Hematopoietic multipotent progenitor cell treated with erythropoietin and hydrocortisone succinate and interleukin-3 and kit ligand, for 8 days (in vitro differentiated cells): ENCODE measurements around the gene FAM177B.
A peak's percentile ranks its signal among the peaks of the same experiment; 100 is the strongest.
"Not testable (repeated sequence)": the region's sequence is repeated elsewhere in the genome, so short reads cannot be mapped to it uniquely, and the experiment has no call there.

Experiments
- DNase-seq: peaks from one replicate; pipeline ENCODE4 v3.0.0-alpha.2; 2015

Gene FAM177B

GRCh38 chr1:222741630-222742457, 4.8 kb downstream of the FAM177B start:
- DNase-seq = not testable (repeated sequence)

GRCh38 chr1:222749927-222750326, 12.9 kb downstream of the FAM177B start:
- DNase-seq = no peak

DNA sequence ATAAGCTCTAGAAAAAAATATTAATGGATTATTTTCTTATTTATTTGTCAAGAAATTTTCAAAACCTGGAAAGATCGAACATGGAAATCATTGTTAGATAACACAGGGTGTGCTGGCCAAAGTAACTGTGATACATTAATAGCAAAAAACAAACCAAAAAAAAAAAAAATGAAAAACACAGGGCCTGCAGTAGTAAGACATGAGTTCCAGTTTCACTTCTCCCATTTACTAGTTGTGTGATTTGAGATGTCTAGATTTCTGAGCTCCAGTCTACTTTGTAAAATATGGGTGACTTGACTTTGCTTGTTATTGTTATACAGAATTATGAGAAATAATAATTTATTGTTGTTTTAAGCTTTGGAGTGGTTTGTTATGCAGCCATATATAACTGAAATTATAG, 13.6 kb downstream of the FAM177B start:
- no peak for DNase-seq

DNA sequence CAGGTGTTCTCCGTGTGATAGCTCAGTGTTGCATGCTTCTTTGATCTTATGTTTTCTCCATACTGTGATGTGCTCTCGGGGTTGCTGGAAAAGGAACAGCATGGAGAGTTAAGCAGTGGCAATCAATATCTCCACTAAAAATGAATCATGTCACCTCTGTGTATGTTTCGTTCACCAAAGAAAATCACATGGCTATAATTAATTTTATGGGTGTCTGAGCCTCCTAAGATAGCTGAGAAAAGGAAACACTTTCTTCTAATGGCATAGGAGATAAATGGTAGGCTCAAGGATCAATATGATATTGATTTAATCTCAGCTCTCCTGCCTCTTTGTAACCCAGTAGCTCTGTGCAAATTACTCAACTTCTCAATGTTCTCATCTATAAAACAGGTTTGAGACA, 14.3 kb downstream of the FAM177B start:
- DNase-seq = no peak

DNA sequence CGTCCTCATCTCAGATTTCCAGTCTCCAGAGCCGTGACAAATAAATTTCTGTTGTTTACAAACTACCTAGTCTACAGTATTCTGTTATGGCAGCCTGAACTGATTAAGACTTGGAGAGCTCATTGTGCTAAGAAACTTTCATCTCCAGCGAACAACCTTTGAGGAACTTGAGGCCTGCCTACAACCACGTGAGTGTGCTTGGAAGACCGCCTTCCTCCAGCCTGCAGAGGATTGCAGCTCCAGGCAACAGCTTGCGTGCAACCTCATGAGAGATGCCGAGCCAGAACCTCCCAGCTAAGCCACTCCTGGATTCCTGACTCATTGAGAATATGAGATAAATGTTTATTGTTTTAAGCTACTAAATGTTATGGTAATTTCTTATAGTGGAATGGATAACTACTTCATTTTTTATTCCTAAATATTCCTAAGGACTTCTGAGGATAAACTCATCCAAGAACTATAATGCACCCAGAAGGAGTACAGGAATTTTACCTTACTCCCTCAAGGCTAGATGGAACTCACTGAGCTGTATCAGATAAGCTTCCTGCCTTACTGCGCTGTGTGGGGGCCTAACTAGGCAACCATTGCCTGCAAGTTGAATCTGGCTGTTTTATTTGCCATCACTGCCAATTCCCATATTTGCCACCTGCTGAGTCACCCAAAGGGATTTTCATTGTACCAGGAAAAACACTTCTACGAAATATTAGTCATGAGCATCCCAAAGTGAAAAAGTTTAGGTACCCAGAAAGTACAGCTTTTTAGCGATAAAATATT, 17.6 kb downstream of the FAM177B start:
- no peak for DNase-seq

GRCh38 chr1:222757646-222758268, 20.8 kb downstream of the FAM177B start:
- no peak for DNase-seq

- no peak for DNase-seq
These were observed 22.5 kb downstream of the FAM177B start for GRCh38 chr1:222759451-222760035.

DNA sequence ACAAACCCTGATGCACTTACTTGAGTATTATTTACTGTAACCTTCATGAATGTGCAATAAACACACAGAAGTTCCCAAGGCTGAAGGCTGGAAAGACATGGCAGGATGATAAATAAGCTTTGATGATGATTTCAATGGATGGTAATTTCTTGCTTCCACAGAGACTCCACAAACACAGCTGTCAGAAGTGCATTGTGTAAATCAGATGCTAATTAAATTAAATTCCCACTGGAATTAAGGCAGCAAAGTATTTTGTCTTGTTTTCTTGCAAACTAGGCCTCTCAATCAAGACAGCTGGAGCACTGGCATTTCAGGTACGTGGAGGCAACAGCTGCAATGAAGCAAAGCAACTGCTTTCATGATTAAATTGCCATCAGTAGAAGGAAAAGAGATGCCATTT, 24.1 kb downstream of the FAM177B start:
- DNase-seq = no peak

DNA sequence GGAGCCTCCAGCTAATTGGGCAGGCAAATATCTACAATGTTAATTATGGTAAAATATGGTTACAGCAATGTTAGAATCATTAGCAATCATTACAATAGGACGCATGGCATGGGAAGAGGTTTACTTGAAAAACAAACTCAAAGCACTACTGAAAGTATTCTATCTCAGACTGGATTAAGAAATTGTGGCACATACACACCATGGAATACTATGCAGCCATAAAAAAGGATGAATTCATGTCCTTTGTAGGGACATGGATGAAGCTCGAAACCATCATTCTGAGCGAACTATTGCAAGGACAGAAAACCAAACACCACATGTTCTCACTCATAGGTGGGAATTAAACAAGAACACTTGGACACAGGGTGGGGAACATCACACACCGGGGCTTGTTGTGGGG, 25.2 kb downstream of the FAM177B start:
- DNase-seq = not testable (repeated sequence)

DNA sequence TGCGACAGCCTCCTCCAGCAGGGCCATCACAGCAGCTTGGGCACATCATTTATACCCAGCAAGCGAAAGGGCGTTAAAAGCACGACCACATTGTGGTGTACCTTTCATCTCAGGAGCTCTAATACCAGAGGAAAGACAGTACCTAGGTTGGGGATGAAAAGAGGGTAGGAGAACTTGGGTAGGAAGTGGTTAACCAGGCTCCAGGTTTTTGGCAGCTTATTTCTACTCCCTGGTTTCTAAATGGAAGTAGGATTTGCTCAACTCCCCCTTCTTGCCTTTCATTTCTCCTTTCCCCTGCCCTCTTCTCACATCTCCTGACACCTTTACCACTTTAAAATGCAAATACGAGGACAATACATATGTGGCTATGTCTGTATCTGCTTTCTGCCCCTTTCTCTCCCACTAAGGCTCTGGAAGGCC, 30.2 kb downstream of the FAM177B start:
- DNase-seq = no peak

DNA sequence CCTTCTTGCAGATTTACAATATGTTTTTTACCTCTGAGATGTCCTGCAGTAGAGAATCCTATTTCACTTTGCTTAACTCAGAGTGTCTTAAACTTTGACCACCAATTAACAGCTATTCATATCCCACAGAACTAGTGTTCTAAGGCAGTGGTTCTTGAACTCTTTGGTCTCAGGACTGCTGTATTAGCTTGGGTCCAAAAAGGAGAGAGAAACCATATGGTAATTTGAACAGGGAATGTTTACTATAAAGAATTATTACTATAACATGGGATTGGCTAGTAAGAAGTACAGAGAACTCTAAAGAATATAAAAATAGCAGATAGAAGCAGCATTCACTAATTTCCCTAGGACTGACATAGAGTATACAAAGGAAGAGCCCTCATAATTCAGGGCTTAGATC, 31.6 kb downstream of the FAM177B start:
- no peak for DNase-seq

DNA sequence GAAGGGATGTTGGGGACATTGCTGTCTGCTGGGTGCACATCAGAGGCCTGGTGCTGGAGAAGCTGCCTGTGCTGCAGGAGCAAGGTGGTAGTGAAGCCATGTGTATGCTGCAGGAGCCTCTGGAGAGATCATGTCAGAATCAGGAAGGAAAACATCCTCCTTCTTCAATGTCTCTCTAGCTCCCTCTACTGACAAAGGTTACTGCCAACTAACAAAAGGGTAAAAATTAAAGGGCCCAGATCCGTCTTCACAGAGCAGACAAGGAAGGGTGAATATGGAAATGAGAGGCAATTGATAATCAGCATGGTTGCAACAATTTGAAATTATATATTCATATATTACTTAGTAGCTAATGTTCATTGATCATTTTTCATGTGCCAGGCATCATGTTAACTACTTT, 32.2 kb downstream of the FAM177B start:
- DNase-seq = peak; percentile 47

DNA sequence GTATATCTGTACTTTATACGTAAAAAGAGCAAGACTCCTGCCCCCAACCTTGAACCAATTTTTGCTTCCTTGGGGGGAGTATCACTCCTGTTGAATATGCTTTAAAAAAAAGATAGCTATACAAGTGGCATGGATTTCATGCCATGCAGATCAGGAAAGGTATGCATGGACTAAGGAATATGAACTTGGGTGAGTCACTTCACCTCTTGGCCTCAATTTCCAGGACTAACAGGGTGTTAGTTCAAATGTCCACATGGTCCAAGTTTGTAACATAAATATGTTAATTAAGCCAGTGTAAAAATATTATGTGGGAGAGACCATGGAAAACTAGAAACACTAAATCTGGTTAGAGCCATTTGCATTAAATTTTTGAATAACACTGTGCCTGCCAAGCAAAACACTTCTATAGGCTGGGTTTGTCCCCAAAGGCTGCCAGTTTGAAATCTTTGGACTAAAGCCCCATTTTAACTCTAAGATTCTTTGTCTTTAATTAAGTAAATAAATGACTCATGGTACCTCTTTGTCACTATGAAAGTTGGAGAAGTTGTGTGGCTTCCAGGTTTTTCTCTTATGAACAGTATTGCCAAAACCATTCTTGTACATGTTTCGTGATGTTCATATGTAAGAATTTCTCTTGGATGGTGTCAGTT, 33.1 kb downstream of the FAM177B start:
- no peak for DNase-seq

DNA sequence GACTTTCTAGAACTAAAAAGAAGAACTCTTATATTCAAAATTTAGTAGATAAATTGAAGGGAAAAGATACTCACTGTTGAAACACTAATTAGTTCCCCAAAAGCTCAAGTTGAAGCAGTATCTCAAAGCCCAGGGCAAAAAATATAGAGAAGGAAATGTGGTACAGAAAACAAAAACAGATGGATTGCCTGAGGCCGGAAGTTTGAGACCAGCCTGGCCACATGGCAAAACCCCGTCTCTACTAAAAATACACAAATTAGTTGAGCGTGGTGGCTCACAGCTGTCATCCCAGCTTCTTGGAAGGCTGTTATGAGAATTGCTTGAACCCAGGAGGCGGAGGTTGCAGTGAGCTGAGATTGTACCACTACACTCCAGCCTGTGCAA, 36.0 kb downstream of the FAM177B start:
- no peak for DNase-seq

DNA sequence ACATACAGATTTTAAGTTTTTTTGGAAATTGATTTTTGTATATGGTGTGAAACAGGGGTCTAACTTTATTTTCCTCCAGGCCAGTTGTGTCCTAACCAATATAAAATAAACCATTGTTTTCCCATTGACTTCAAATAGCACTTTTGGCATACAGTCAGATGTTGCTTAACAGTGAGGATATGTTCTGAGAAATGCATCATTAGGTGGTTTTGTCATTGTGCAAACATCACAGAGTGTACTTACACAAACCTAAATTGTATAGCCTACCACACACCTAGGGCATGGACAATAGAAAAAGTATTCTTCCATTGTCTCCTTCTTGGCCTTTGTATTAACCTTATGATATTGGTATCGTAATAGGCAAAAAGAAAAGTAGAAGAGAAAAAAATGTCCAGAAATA, 40.5 kb downstream of the FAM177B start:
- DNase-seq = no peak

- no peak for DNase-seq
These were observed 41.0 kb downstream of the FAM177B start for GRCh38 chr1:222777977-222778376.

DNA sequence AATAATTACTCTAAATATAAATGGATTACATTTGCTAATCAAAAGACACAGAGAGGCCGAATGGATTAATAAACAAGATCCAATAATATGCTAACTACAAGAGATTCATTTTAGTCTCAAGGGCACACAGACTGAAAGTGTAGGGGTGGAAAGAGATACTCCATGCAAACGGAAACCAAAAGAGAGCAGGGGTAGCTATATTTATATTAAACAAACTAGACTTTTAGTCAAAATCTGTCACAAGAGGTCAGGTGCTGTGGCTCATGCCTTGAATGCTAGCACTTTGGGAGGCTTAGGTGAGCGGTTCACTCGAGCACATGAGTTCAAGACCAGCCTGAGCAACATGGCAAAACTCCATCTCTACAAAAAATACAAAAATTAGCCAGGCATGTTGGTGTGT, 44.2 kb downstream of the FAM177B start:
- no peak for DNase-seq

DNA sequence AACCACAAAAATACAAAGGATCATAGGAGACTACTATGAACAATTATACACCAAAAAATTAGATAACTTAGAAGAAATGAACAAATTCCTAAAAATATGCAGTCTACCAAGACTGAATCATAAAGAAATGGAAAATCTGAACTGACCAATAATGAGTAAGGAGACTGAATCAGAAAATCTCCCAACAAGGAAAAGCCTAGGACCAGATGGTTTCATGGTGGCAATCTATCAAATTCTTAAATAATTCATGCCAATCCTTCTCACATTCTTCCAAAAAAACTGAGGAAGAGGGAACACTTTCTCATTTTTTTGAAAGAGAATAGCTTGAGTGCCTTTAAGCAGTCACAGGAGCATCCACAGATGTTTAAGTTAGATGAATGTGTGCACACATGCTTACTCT, 46.0 kb downstream of the FAM177B start:
- DNase-seq = no peak

GRCh38 chr1:222784371-222784770, 47.4 kb downstream of the FAM177B start:
- DNase-seq = no peak

DNA sequence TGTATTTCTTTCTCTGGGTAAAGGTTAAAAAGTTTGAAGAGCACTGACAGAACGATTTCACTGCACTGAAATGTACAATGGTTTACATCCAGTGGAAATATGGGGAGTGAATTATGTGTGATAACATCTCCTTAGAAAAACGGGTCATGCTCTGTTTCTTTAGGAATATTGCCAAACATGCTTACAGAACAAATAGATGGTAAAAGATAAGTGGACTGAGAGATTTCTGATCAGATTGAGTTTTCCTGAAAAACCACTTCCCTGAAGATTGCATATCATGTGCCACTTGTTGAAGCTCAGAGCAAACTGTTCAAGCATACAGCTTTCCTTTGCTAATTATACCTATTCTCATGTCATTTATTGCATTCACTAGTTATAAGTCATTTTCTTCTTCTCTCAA, 47.9 kb downstream of the FAM177B start:
- no peak for DNase-seq

GRCh38 chr1:222785529-222785928, 48.5 kb downstream of the FAM177B start:
- no peak for DNase-seq

DNA sequence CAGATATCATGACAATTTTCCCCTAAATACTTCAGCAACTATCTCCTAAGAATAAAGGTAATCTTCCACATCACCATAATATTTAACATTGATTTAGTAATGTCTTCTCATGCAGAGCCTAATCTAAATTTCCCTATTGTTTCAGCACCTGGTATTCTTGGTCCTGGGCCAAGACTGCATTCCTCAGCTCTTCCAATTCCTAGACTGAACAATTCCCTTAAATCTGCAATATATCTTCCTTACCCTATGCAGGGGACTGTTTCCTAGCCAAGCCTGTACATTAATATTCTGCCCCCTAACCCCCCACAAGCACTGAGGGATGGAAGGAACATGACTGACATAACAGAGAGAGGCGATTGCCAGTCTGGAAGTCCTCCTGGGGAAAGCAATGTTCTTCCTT, 49.1 kb downstream of the FAM177B start:
- no peak for DNase-seq

- DNase-seq = no peak
These were observed 50.7 kb downstream of the FAM177B start for GRCh38 chr1:222787729-222788128.
